Measurements from ENCODE around the gene TRMT2A.

- TF ChIP-seq ZBTB1 (tag by site-specific recombination; IDR thresholded peaks at IDR 0.05) = no peak
- no peak for TF ChIP-seq GLI4 (tag by site-specific recombination; IDR thresholded peaks at IDR 0.05)
- TF ChIP-seq, protein P1, sequence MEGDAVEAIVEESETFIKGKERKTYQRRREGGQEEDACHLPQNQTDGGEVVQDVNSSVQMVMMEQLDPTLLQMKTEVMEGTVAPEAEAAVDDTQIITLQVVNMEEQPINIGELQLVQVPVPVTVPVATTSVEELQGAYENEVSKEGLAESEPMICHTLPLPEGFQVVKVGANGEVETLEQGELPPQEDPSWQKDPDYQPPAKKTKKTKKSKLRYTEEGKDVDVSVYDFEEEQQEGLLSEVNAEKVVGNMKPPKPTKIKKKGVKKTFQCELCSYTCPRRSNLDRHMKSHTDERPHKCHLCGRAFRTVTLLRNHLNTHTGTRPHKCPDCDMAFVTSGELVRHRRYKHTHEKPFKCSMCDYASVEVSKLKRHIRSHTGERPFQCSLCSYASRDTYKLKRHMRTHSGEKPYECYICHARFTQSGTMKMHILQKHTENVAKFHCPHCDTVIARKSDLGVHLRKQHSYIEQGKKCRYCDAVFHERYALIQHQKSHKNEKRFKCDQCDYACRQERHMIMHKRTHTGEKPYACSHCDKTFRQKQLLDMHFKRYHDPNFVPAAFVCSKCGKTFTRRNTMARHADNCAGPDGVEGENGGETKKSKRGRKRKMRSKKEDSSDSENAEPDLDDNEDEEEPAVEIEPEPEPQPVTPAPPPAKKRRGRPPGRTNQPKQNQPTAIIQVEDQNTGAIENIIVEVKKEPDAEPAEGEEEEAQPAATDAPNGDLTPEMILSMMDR (tag by site-specific recombination; IDR thresholded peaks at IDR 0.05) = no peak
- TF ChIP-seq ZNF311 (tag by site-specific recombination; IDR thresholded peaks at IDR 0.05; ENCODE audit: borderline replicate concordance) = no peak
- TF ChIP-seq ZNF677 (tag by site-specific recombination; IDR thresholded peaks at IDR 0.05) = no peak
- TF ChIP-seq ZFP3 (tag by site-specific recombination; IDR thresholded peaks at IDR 0.05; ENCODE audit: low read depth) = no peak
- no peak for TF ChIP-seq ZNF24 (tag by site-specific recombination; IDR thresholded peaks at IDR 0.05)
- no peak for TF ChIP-seq ZBTB48 (tag by site-specific recombination; IDR thresholded peaks at IDR 0.05)
- no peak for TF ChIP-seq ZSCAN30 (tag by site-specific recombination; IDR thresholded peaks at IDR 0.05)
- TF ChIP-seq ZNF777 (tag by site-specific recombination; IDR thresholded peaks at IDR 0.05; ENCODE audit: borderline replicate concordance) = no peak
- TF ChIP-seq ZNF416 (tag by site-specific recombination; IDR thresholded peaks at IDR 0.05) = no peak
- TF ChIP-seq ZNF580 (tag by site-specific recombination; IDR thresholded peaks at IDR 0.05) = no peak
Observed at GRCh38 chr22:20123366-20124082, 6.5 kb upstream of the TRMT2A start.

All from HEK293 (cell line).